Medulla oblongata (tissue), 1 donor: ENCODE data around the gene C21orf58.

ENCODE experiments used
- DNase-seq: peaks from one replicate; pipeline ENCODE4 v3.0.0-alpha.2; 2015; ENCODE audit errors: extremely low spot score

C21orf58 gene

DNA sequence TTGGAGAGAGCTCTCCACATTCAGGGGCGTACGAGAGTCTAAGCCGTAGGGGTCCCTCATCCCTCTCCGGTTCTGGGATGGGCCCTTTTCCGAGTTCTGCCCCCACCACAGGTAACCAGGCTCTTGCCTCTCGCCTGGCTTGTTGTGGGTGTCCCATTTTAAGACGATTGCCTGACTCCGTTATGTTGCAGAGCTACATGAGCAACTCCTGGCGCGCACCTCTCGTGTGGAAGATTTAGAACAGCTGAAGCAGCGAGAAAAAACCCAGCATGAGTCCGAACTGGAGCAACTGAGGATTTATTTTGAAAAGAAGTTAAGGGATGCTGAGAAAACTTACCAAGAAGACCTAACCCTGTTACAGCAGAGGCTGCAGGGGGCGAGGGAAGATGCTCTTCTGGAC, 29.2 kb upstream of the C21orf58 start:
- DNase-seq = no peak

DNA sequence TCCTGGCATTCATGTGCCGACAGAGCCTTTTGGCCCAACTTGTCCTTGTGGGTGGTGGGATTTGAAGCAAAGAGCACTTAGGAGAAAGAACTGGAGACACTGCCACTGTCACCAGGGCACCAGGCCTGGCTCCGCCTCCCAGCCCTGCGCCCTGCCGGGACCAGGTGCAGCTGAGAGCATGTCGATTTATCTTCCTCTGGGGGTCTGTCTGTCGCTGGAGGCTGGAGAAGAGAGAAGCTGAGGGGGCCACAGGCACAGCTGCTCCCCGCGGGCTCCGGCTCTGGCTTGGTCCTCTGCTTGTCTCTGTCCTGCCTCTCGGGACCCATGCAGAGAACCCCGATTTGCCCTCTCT, 28.5 kb upstream of the C21orf58 start:
- no peak for DNase-seq

DNA sequence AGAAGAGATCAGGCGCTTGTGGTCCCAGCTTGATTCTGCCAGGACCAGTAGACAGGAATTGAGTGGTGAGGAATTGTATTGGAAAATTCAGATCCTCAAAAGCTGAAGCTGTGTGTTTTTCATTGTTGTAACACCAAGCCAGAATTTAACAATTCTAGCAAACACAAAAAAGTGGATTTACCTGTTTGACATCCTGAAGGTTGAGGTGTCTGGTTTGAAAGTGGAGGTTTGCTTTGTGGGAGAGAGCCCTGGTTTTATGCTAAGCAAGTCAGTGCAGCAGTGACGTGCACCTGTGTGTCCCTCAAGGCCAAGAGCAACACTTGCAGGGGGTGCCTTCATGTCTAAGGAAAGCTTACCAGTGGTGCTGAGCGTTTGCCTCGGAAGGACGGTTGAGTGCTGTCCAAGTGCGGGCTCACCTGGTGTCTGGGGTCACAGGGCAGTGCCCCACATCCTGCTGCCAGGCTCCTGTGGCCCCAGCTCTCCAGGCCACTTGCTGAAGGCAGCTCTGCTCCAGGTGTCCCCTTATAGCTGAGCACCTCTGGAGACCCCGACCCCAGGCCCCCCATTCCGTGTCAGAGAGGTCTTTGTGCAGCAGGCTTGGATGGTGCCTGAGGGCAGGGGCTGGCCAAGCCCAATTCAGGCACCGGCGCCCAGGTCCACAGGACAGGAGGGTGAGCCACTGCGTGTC, 27.9 kb upstream of the C21orf58 start:
- DNase-seq = no peak

DNA sequence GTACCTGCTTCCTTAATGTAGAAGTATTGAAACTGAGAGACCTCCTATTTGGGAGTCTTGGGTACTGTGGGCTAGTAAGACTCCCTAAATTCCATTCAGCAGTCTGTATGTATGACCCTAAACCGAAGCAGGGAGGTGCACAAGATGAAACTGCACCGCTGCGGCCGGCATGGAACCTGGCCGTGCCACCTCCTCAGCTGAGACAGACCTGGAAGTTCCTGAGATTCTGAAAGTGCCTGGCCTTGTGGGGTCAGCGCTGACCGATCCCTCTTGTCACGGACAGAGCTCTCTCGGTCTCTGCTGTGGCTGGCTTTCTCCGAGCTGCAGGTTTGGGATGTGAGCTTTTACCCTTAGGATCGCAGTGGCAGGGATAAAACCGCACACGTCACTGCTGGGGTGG, 27.3 kb upstream of the C21orf58 start:
- no peak for DNase-seq

DNA sequence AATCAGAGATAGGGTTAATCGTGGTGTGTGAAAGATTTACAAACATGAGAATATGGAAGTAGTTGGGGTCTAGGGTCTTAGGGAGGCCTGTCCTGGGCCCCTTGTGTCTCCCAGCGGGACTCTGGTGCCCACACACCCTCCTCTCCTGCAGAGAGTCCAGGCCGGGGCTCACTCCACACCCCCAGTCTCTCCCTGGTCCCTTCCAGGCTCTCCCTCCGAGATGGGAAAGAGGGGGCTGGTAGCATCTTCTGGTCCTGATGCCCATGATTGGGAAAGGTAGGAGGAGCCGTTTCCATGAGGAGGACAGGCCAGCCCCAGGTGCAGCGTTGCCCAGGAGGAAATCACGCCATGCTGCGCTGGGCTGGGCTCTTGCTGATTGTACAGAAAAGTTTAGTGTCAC, 26.9 kb upstream of the C21orf58 start:
- DNase-seq = no peak

DNA sequence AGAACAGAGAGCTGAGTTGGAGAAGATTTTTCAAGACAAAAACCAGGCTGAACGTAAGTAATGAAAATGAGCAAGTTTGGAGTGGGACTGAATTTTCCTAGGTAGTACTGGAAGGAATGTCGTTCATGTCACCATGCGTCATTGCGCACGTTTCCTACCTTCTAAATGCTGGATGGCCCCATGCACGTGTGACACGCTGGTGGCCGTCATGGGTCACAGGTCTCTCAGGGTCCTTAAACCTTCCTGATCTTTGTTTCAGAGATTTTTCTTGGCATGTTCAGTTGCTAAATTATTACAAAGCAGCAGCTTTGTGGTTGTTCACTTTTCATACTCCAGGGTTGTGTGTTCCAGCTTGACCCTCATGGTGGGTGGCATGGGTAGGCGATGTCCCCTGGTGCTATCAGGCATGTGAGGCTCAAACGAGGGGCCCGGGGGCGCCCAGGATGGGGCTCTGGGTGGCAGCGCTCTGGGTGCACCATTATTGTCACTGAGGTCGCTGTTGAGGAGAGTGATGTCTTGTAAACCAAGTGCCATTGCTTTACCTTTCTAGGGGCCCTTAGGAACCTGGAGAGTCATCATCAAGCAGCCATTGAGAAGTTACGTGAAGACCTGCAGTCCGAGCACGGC, 25.6 kb upstream of the C21orf58 start:
- no peak for DNase-seq

DNA sequence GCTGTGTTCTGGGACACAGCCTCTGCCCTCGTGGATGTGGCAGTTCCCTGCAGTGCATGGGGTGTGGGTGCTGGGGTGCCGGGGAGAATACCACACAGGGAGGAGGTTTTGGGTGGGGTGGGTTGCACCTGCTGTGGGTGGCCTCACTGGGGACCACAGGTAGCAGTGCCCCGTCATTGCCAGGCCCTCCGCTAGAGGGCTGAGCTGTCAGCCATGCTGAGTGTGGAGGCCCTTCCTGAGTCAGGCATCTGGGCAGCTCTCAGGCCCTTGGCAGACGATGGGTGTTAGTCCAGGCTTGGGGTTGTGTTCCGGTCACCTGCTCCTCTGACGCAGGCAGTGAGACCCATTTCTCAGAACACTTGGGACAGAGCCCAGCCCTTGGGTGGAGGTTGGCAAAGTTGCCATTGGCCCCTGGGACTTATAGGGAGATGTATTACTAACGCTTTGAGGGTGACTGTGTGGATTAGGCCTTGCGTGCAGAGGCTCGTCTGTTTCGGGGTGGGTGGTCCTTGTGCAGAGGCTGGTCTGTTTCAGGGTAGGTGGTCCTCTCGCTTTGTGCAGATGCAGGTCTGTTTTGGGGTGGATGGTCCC, 24.2 kb upstream of the C21orf58 start:
- no peak for DNase-seq

DNA sequence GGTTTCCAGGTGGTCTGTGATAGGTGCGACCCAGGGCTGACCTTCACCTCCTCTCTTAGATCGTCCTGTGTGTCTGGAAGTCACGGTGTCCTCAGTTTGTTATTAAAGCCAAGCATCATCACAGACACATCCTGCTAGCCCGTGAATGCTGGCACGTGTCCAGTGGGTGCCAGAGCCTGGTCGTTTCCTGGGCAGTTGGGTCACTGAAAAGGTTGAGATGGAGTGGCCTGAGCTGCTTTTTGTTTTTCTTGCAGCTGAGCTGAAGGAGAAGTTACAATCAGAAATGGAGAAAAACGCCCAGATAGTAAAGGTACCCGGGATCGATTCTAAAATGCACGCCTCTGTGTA, 23.5 kb upstream of the C21orf58 start:
- DNase-seq = no peak

DNA sequence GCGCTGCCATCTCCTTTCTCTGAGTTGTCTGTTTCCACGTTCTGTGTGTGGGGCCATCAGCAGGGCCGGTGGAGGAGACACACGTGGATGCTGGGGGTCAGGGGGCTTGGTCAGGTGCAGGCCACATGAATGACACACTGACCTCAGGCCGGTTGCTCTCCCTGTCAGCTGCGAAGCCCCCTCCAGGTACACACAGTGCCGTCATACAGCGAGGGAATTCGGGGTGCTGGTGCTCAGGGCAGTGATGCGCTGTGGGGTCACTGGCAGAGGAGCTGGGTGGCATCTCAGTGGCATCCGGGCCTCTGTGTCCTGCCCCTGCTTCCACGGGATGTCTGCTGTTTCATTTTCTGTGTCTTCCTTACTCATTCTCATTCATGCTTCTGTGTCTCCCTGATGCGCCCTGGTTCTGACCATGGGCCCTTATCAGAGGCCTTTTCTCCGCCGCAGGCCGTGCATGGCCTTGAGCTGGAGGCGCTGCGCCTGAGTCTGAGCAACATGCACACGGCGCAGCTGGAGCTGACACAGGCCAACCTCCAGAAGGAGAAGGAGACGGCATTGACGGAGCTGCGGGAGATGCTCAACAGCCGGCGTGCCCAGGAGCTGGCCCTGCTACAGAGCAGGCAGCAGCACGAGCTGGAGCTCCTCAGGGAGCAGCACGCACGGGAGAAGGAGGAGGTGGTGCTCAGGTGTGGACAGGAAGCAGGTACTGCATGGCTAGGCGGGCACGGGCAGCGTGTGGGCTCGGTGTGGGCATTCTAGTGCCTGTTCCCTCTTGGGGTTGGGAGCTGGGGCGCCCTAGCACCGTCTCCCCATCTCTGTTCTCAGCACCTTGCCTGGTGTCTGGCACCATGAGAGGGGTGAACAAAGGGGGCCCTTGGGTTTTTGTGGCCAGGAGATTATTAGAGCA, 22.9 kb upstream of the C21orf58 start:
- no peak for DNase-seq

DNA sequence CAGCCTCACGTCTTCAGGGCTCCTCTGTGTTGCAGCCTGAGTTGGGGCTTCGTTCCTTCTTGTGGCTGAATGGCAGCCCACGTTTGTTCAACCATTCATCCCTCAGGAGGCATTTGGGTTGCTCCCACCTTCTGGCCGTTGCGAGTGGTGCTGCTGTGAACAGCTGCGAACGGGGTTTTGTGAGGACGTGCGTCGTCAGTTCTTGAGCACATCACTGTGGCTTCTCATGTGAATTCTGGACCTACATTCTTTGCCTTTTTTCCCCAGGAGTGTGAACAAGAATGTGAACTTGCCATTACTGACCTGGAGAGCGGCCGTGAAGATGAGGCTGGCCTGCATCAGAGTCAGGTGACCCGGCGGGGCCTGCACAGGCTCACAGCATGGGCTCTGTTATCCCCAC, 22.2 kb upstream of the C21orf58 start:
- no peak for DNase-seq

DNA sequence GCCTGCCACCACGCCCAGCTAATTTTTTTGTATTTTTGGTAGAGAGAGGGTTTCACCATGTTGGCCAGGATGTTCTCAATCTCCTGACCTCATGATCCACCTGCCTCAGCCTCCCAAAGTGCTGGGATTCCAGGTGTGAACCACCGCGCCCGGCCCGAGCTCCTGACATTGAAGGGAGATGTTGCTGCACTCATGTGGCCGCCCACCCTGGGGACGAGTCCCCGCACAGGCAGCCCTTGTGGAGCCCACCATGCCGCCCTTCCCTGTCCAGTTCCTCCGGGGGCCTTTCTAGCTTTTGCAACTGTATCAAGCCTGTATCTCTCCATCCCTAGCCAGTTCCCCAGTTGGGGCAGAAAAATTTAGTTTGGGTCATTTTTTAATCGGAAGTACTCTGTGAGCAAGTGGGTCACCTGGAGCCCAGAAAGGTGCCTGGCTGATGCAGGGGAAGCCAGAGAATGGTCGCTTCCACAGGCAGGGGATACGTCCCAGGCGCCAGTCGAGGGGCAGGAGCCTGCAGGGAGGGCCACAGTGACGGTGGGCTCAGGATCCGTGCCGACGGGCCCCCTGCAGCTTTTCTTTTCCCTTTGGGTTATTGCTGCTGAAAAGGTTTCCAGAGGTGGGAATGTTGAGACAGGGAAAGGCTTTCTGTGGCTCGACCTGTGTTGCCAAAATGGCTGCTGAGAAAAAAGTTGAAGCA, 20.7 kb upstream of the C21orf58 start:
- DNase-seq = no peak

DNA sequence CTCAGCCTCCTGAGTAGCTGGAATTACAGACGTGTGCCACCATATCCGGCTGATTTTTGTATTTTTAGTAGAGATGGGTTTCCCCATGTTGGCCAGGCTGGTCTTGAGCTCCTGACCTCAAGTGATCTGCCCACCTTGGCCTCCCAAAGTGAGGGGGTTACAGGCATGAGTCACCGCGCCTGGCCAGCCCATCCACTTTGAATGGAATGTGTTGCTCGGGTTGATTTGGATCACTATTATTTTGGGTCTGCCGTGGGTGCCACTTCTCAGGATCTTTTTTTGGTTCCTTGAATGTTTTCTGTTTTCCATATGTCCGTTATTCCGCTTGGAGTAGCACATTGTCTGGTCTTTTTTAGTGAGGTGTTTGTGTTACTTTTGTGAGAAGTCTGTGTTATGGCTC, 17.3 kb upstream of the C21orf58 start:
- DNase-seq = no peak

DNA sequence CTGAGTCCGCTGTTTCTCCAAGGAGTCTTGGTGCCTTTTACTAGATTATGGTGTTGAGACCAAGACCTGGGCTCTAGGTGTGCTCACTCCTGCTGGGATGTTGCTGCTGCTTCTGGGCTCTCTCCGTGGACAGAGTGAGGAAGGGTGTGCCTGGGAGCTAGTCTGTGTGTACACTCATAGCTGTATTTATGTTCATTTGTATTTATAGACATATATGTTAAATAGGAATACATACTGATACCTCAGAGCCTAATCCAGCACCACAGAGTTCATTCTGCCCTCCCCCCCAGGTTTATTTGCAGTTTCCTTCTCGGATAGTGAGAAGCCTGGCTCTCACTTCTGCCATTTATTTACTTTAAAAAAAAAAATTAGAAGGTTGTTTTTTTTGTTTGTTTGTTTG, 12.9 kb upstream of the C21orf58 start:
- no peak for DNase-seq

DNA sequence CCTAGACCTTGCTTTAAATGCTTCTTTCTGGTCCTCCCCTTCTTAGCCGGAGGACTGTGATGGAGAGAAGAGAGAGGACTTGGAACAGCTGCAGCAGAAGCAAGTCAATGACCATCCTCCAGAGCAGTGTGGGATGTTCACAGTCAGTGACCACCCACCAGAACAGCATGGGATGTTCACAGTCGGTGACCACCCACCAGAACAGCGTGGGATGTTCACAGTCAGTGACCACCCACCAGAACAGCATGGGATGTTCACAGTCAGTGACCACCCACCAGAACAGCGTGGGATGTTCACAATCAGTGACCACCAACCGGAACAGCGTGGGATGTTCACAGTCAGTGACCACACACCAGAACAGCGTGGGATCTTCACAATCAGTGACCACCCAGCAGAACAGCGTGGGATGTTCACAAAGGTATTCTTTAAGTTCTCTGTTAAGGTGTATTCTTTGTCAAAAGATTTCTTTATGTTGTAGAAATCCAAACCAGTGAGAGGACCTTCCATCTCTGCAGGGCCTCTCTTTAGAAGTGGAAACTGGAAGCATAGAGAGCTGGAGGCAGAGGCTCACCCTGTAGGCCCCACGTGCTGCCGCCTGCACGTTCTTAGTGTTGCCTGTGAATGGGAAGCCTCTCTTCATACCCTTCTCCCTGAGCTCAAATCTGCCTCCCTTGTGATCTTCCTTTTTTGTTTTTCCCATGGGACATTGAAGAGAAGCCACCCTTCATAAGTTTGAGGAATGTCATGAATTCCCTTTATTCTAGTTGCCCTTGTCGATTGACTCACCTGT, 10.9 kb upstream of the C21orf58 start:
- DNase-seq = no peak

DNA sequence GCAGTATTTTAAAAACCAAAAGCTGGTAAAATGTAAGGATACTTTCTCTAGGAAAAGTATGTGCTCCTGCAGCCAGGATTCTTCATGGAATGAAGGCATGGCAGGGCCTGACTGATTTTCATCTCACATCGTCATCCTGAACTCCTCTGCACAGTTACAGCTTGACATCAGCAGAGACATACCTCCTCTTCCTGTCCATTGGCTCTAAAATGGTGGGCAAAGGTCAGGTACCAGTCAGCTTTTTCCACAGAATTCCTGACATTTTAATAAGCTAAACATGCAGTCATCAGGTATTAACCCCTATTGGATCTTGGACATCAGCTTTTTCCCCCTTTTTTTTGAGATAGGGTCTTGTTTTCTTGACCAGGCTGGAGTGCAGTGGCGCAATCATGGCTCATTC, 6.1 kb upstream of the C21orf58 start:
- no peak for DNase-seq

DNA sequence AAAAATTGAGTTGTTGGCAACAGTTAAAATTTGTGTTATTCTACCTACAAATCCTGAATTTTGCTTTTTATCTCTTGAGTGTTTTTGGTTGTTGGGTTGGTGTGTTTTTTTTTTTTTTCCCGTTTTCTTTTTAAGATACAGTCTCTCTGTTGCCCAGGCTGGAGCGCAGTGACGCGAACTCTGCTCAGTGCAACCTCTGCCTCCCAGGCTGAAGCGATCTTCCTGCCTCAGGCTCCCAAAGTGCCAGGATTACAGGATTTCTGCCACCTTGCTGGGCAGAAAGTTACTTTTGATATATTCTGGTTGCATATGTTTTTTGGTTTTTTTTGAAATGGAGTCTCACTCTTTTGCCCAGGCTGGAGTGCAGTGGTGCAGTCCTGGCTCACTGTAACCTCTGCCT, 4.5 kb upstream of the C21orf58 start:
- no peak for DNase-seq

DNA sequence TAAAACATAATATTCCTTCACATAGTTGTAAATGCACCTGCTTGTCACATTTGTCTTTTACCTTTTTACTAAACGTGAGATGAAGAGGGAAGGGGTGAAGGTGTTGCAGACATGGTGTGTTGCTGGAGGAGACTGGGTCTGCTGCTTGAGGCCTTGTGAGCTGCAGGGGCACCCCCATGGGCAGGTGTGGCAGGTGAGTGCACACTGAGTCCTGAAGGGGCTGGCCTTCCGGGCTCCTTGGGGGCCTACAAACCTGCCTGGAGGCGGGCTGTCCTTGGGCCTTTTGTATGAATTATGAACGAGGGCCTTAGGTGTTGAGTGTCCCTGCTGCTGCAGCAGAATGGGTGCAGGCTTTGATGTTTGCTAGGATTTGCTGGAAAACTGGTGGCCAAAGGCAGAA, 4.0 kb upstream of the C21orf58 start:
- DNase-seq = no peak

DNA sequence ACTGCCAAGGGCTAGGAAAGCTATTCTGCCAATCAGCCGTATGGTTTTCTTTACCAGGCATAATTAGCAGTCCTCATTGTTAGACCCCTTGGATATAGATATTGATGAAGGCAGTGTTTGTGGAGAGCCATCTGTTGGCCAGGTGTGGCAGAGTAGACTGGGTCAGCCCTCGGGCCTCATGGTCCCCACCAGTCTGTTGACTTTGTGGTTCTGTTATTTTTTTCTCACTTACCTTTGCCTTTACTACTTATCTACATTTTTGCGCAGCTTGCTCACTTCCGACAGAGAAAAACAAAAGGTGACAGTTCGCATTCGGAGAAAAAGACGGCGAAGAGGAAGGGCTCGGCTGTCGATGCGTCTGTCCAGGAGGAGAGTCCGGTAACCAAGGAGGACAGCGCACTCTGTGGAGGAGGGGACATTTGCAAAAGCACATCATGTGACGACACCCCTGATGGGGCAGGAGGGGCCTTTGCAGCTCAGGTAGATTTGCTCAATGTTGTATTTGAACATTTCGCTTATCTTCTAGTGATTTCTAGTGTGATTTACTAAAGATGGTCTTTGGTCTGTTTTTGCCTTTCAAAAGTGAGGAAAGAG, 2.5 kb upstream of the C21orf58 start:
- no peak for DNase-seq

DNA sequence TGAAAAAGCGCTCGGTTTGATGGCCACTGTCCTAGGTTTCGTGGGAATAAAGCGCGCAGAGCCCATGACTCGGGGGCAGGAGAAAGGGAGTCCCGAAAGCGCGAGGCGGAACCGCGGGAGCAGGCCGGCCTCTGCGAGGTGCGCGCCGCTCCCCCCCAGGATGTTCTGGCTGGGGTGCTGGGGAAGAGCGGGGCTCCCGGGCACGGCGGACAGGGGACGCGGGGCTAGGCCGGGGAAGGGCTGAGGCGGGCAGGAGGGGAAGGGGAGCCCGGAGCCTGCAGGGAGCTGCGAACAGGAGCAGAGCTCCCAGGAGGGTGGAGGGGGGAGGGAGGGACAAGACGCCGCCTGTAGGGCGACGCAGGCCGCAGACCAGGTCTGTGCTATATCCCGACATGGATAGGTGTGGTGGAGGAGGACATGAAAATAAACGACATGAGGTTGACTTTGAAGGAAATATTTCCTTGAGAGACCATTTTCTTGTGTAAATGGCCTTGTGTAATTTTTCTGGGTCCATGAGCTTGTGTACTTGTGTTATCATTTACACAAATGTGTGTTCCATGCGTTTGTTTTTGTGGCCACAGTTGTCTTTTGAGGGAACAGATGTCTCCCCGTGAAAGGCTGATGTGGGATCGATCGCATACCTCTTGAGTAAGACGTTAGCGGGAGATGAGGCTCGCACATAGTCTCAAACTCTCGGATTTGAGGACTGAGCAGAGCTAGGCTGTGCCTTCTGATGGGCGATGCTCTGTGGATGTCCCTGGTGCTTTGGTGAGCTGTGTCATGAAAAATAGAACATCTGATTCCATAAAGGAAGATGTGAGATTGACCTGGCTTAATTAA, 1.6 kb upstream of the C21orf58 start:
- peak; percentile 11 for DNase-seq
